Fibroblast of skin of left biceps (primary cell): ENCODE measurements around the gene MMP10.

Experiments used
- DNase-seq, 2 experiments: peaks; one replicate each; pipeline ENCODE4 v3.0.0-alpha.2; 2013; ENCODE audit warnings: low read depth in 2 of 2

The MMP10 gene

GRCh38 chr11:102780491-102780918 lies at the start of gene MMP10:
TSS of gene MMP10 (minus strand) at chr11:102780628. CDS start at chr11:102780591, 37 bp downstream.
- no peak for DNase-seq

GRCh38 chr11:102829316-102830000 lies 49.0 kb upstream of the MMP10 start:
- DNase-seq: no peak

GRCh38 chr11:102824556-102824955 lies 44.1 kb upstream of the MMP10 start:
- no peak for DNase-seq

GRCh38 chr11:102819491-102819890 lies 39.1 kb upstream of the MMP10 start:
- no peak for DNase-seq

GRCh38 chr11:102813484-102813883 lies 33.1 kb upstream of the MMP10 start:
- no peak for DNase-seq

GRCh38 chr11:102812188-102812587 lies 31.8 kb upstream of the MMP10 start:
- no peak for DNase-seq

- DNase-seq: no peak
Observed at GRCh38 chr11:102810950-102811660, 30.7 kb upstream of the MMP10 start.

GRCh38 chr11:102809971-102810370 lies 29.5 kb upstream of the MMP10 start:
- DNase-seq: no peak

- DNase-seq: no peak
Observed at GRCh38 chr11:102807921-102808320, 27.5 kb upstream of the MMP10 start.

- peak; percentile 50 to 59 for DNase-seq
Observed at GRCh38 chr11:102806296-102806695, 25.9 kb upstream of the MMP10 start.

GRCh38 chr11:102802341-102802740 lies 21.9 kb upstream of the MMP10 start:
- peak; percentile 95 to 96 for DNase-seq

GRCh38 chr11:102800767-102801166 lies 20.3 kb upstream of the MMP10 start:
- no peak for DNase-seq

GRCh38 chr11:102799681-102800340 lies 19.4 kb upstream of the MMP10 start:
- DNase-seq: no peak

GRCh38 chr11:102798012-102798746 lies 17.8 kb upstream of the MMP10 start, which contains the start of gene MMP1:
TSS of gene MMP1 (minus strand) at chr11:102798160. CDS start at chr11:102798092, 68 bp downstream.
- DNase-seq: peak; percentile 63 to 70

GRCh38 chr11:102794382-102794781 lies 14.0 kb upstream of the MMP10 start:
- DNase-seq: no peak

- no peak for DNase-seq
Observed at GRCh38 chr11:102793677-102794290, 13.4 kb upstream of the MMP10 start.

- DNase-seq: no peak
Observed at GRCh38 chr11:102792604-102793003, 12.2 kb upstream of the MMP10 start.

- DNase-seq: no peak
Observed at GRCh38 chr11:102791271-102792036, 11.0 kb upstream of the MMP10 start.

- DNase-seq: no peak
Observed at GRCh38 chr11:102788334-102788995, 8.0 kb upstream of the MMP10 start.

GRCh38 chr11:102784380-102784779 lies 4.0 kb upstream of the MMP10 start:
- no peak for DNase-seq
